ENCODE results near the gene MTA3. TPM values are rescaled to one million over a fixed set of nuclear protein-coding genes. Genes with fewer than 3 reads are reported as not detected.

Gene MTA3
- total and polyA plus RNA-seq, 2 donors (not counting 1 experiment from before 2014, with no cell fraction given) = 31.0 to 47.7 TPM

GRCh38 chr2:42585779-42586178 lies 17.3 kb downstream of the MTA3 start:
- H3K4me2 ChIP-seq (ENCODE audit: extremely low read depth, insufficient read depth, low read length) = no peak overlapping the region
- H3K27me3 ChIP-seq (ENCODE audit: control insufficient read depth, insufficient read depth, low read length) = no peaks in the 10 kb centered on the region
- no peaks in the 10 kb centered on the region for H3K36me3 ChIP-seq (ENCODE audit: control insufficient read depth, insufficient read depth, low read length)
- no peak overlapping the region for H3K27ac ChIP-seq (ENCODE audit: insufficient read depth, low read length)
- no peak overlapping the region for H3K4me3 ChIP-seq (replicated peaks in 1 of 4; ENCODE audit: control extremely low read depth in 1 of 4, insufficient read depth in 1 of 4, low read depth in 3 of 4, low read length in 4 of 4)
- H3K9ac ChIP-seq (ENCODE audit: insufficient read depth, low read length) = no peak overlapping the region
- no peak for DNase-seq (ENCODE audit: low read depth in 2 of 2)
- no peaks in the 10 kb centered on the region for H3K4me1 ChIP-seq (ENCODE audit: control insufficient read depth, extremely low read depth, insufficient read depth, low read length)
- no peaks in the 10 kb centered on the region for H4K20me1 ChIP-seq (ENCODE audit: control insufficient read depth, extremely low read depth, insufficient read depth, low read length)
- no peak overlapping the region for H2AFZ ChIP-seq (ENCODE audit: low read length)
- H3K9me3 ChIP-seq (ENCODE audit: control insufficient read depth, insufficient read depth, low read depth, low read length) = no peaks in the 10 kb centered on the region
- TF ChIP-seq EZH2 (IDR thresholded peaks at IDR 0.05; ENCODE audit: low read length, missing control alignments) = no peak
- no peak for TF ChIP-seq CTCF (conservative IDR thresholded peaks at IDR 0.05 in 1 of 2, IDR thresholded peaks at IDR 0.05 in 1 of 2; ENCODE audit: low read depth in 1 of 2, low read length in 2 of 2)
- no peaks in the 10 kb centered on the region for H3K79me2 ChIP-seq (ENCODE audit: control insufficient read depth, insufficient read depth, low read length)

- no peak overlapping the region for H3K4me2 ChIP-seq (ENCODE audit: extremely low read depth, insufficient read depth, low read length)
- no peaks in the 10 kb centered on the region for H3K9me3 ChIP-seq (ENCODE audit: control insufficient read depth, insufficient read depth, low read depth, low read length)
- H3K27ac ChIP-seq (ENCODE audit: insufficient read depth, low read length) = no peak overlapping the region
- no peaks in the 10 kb centered on the region for H3K79me2 ChIP-seq (ENCODE audit: control insufficient read depth, insufficient read depth, low read length)
- no peak overlapping the region for H3K4me3 ChIP-seq (replicated peaks in 1 of 4; ENCODE audit: control extremely low read depth in 1 of 4, insufficient read depth in 1 of 4, low read depth in 3 of 4, low read length in 4 of 4)
- H2AFZ ChIP-seq (ENCODE audit: low read length) = no peak overlapping the region
- no peaks in the 10 kb centered on the region for H3K36me3 ChIP-seq (ENCODE audit: control insufficient read depth, insufficient read depth, low read length)
- H3K9ac ChIP-seq (ENCODE audit: insufficient read depth, low read length) = no peak overlapping the region
- no peak for DNase-seq (ENCODE audit: low read depth in 2 of 2)
- no peaks in the 10 kb centered on the region for H3K4me1 ChIP-seq (ENCODE audit: control insufficient read depth, extremely low read depth, insufficient read depth, low read length)
- TF ChIP-seq CTCF (conservative IDR thresholded peaks at IDR 0.05 in 1 of 2, IDR thresholded peaks at IDR 0.05 in 1 of 2; ENCODE audit: low read depth in 1 of 2, low read length in 2 of 2) (no peak), EZH2 (IDR thresholded peaks at IDR 0.05; ENCODE audit: low read length, missing control alignments) (no peak)
- no peaks in the 10 kb centered on the region for H3K27me3 ChIP-seq (ENCODE audit: control insufficient read depth, insufficient read depth, low read length)
- no peaks in the 10 kb centered on the region for H4K20me1 ChIP-seq (ENCODE audit: control insufficient read depth, extremely low read depth, insufficient read depth, low read length)
Observed at GRCh38 chr2:42587526-42588117, 19.2 kb downstream of the MTA3 start.

- Histone ChIP-seq H2AFZ (ENCODE audit: low read length) (no peak overlapping the region), H3K9ac (ENCODE audit: insufficient read depth, low read length) (no peak overlapping the region), H3K9me3 (ENCODE audit: control insufficient read depth, insufficient read depth, low read depth, low read length) (no peaks in the 10 kb centered on the region), H3K36me3 (ENCODE audit: control insufficient read depth, insufficient read depth, low read length) (no peaks in the 10 kb centered on the region), H3K4me3 (replicated peaks in 1 of 4; ENCODE audit: control extremely low read depth in 1 of 4, insufficient read depth in 1 of 4, low read depth in 3 of 4, low read length in 4 of 4) (no peak overlapping the region), H3K4me2 (ENCODE audit: extremely low read depth, insufficient read depth, low read length) (no peak overlapping the region), H3K27me3 (ENCODE audit: control insufficient read depth, insufficient read depth, low read length) (no peaks in the 10 kb centered on the region), H4K20me1 (ENCODE audit: control insufficient read depth, extremely low read depth, insufficient read depth, low read length) (no peaks in the 10 kb centered on the region), H3K27ac (ENCODE audit: insufficient read depth, low read length) (no peak overlapping the region), H3K79me2 (ENCODE audit: control insufficient read depth, insufficient read depth, low read length) (no peaks in the 10 kb centered on the region), H3K4me1 (ENCODE audit: control insufficient read depth, extremely low read depth, insufficient read depth, low read length) (no peaks in the 10 kb centered on the region)
- TF ChIP-seq CTCF (conservative IDR thresholded peaks at IDR 0.05 in 1 of 2, IDR thresholded peaks at IDR 0.05 in 1 of 2; ENCODE audit: low read depth in 1 of 2, low read length in 2 of 2) = no peak
- TF ChIP-seq EZH2 (IDR thresholded peaks at IDR 0.05; ENCODE audit: low read length, missing control alignments) = no peak
- DNase-seq (ENCODE audit: low read depth in 2 of 2) = no peak
Observed at GRCh38 chr2:42588121-42588520, 19.7 kb downstream of the MTA3 start.

Data from fibroblast of lung (primary cell).